ENCODE data around the gene FAM72B.
"Not testable (repeated sequence)": the region's sequence is repeated elsewhere in the genome, so short reads cannot be mapped to it uniquely, and the experiment has no call there.

Gene FAM72B

GRCh38 chr1:121118480-121118824 lies 65.7 kb downstream of the FAM72B start:
- not testable (repeated sequence) for H3K36me3 ChIP-seq (ENCODE audit: control insufficient read depth, insufficient read depth, low read length); H3K9ac ChIP-seq (ENCODE audit: low read length); H4K8ac ChIP-seq (ENCODE audit: low read depth, low read length); H3K79me1 ChIP-seq (ENCODE audit: low read length); H2BK15ac ChIP-seq (replicated peaks; ENCODE audit: low read depth); H3K4me2 ChIP-seq (ENCODE audit: low read length); H2BK120ac ChIP-seq (ENCODE audit: low read depth, low read length); H2BK5ac ChIP-seq (ENCODE audit: low read length); H3K56ac ChIP-seq (ENCODE audit: low read length); H3K27ac ChIP-seq (ENCODE audit: low read depth, low read length); H3K4me1 ChIP-seq (ENCODE audit: control insufficient read depth, low read depth, low read length); DNase-seq; H4K5ac ChIP-seq (ENCODE audit: low read length); H2AK5ac ChIP-seq (ENCODE audit: low read length); H3K23ac ChIP-seq (ENCODE audit: low read length); H3K18ac ChIP-seq (ENCODE audit: low read length); H3K27me3 ChIP-seq (ENCODE audit: insufficient read depth, low read length, poor library complexity); H3K4ac ChIP-seq (ENCODE audit: low read depth, low read length); H3K4me3 ChIP-seq (ENCODE audit: low read length); H3K79me2 ChIP-seq (ENCODE audit: control insufficient read depth, insufficient read depth, low read length)
- no CpG with 5 or more reads among the region's 20 CpGs for WGBS (ENCODE audit: extremely low coverage, insufficient coverage, low lambda C conversion rate)

Measured in mesendoderm (in vitro differentiated cells).